IPS DF 4.7 (cell line): ENCODE results near the gene TDP2.
"Not testable (repeated sequence)": the region's sequence is repeated elsewhere in the genome, so short reads cannot be mapped to it uniquely, and the experiment has no call there.

Experiments
- DNase-seq: peaks from one replicate; pipeline ENCODE4 v3.0.0-alpha.2; 2013; ENCODE audit warnings: low spot score; ENCODE audit errors: extremely low read depth

The TDP2 gene

GRCh38 chr6:24683297-24684296 lies 16.9 kb upstream of the TDP2 start:
- DNase-seq: no peak

GRCh38 chr6:24680582-24680981 lies 13.9 kb upstream of the TDP2 start:
- no peak for DNase-seq

GRCh38 chr6:24678792-24679352 lies 12.2 kb upstream of the TDP2 start:
- DNase-seq: not testable (repeated sequence)

GRCh38 chr6:24673625-24674024 lies 6.9 kb upstream of the TDP2 start:
- DNase-seq: no peak

- no peak for DNase-seq
These were observed 6.0 kb upstream of the TDP2 start for GRCh38 chr6:24672620-24673182.

- DNase-seq: not testable (repeated sequence)
These were observed 4.4 kb upstream of the TDP2 start for GRCh38 chr6:24671077-24671476.

GRCh38 chr6:24670492-24670891 lies 3.8 kb upstream of the TDP2 start:
- not testable (repeated sequence) for DNase-seq

GRCh38 chr6:24668997-24669361 lies 2.3 kb upstream of the TDP2 start:
- no peak for DNase-seq

GRCh38 chr6:24668066-24668996 lies 1.6 kb upstream of the TDP2 start:
- not testable (repeated sequence) for DNase-seq

GRCh38 chr6:24667378-24667803 lies 692 bp upstream of the TDP2 start:
- no peak for DNase-seq

GRCh38 chr6:24666097-24666640 lies 530 bp downstream of the TDP2 start:
- DNase-seq: no peak

- DNase-seq: no peak
These were observed 2.4 kb downstream of the TDP2 start for GRCh38 chr6:24664046-24664987.

GRCh38 chr6:24663189-24663588 lies 3.5 kb downstream of the TDP2 start:
- no peak for DNase-seq

GRCh38 chr6:24662236-24662635 lies 4.5 kb downstream of the TDP2 start:
- DNase-seq: no peak

- not testable (repeated sequence) for DNase-seq
These were observed 4.9 kb downstream of the TDP2 start for GRCh38 chr6:24661759-24662158.

- DNase-seq: no peak
These were observed 6.6 kb downstream of the TDP2 start for GRCh38 chr6:24660105-24660504.

- no peak for DNase-seq
These were observed 7.1 kb downstream of the TDP2 start for GRCh38 chr6:24659561-24659960.

- no peak for DNase-seq
These were observed 7.8 kb downstream of the TDP2 start for GRCh38 chr6:24658573-24659560.

- no peak for DNase-seq
These were observed 11.5 kb downstream of the TDP2 start for GRCh38 chr6:24655215-24655614.
